ENCODE data around the gene F11. TPM values are rescaled to one million over a fixed set of nuclear protein-coding genes. Genes with fewer than 3 reads are reported as not detected.

F11 gene
- total and polyA plus RNA-seq, 2 of the 13 experiments (the other 11 are each of a cell fraction or from before 2014, with no cell fraction given) = 35.1 to 58.0 TPM

DNA sequence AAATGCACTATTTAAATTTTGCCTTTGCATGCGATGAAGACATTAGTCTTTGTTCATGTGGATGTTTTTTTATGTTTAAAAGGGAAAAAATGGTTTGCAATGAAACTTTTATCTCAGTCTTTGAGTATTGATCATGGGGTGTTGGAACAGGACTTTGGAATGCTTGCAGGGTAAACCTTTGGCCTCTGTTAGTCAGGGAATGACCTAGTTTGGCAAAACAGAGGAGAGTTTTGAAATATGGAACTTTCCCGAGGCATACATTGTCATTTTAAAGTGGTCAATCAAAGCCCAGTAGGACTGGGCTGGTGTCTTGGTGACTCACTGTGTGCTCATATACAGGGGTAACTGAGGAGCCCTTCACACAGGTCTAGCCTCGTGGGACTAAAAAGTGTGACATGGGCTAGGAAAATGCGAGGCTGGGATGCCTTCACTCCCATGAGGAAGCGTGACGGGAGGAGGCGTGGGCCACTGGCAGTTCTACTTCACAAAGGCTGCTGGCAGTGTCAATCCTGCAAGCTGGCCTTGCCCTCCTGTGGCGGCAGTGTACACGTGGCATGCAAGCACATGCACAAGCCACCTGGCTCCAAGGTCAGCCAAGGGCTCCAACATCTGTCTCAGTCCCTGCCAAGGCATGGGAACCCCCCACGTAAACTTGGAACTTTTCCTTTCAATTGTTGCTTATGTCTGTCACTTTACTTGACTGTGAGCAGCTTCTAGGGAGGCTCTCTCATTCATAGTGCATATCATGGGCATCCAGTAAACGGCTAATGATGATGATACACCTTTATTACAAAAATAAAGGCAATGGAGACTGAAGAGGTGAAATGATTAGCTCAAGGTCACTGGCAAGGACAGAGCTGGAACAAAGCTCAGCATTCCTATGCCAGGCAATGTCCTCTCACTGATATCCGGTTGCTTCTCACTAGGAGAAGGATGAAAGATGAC, 5.2 kb upstream of the F11 start (continued):
- TF ChIP-seq, protein P1, sequence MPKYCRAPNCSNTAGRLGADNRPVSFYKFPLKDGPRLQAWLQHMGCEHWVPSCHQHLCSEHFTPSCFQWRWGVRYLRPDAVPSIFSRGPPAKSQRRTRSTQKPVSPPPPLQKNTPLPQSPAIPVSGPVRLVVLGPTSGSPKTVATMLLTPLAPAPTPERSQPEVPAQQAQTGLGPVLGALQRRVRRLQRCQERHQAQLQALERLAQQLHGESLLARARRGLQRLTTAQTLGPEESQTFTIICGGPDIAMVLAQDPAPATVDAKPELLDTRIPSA (CRISPR knock-in tag; IDR thresholded peaks at IDR 0.05; ENCODE audit: borderline replicate concordance) = no peak
- peak; percentile 46 for TF ChIP-seq ETV5 (CRISPR knock-in tag; IDR thresholded peaks at IDR 0.05; ENCODE audit: borderline replicate concordance)
- TF ChIP-seq SMC3 (IDR thresholded peaks at IDR 0.05; ENCODE audit: low read length) = no peak; the same call in 1 of the 2 replicates
- TF ChIP-seq CENPT (CRISPR knock-in tag; IDR thresholded peaks at IDR 0.05; ENCODE audit: low read depth) = 0 out of 2 replicates have a peak, but pooled peaks have one; percentile 82
- TF ChIP-seq ZNF232 (CRISPR knock-in tag; IDR thresholded peaks at IDR 0.05; ENCODE audit: borderline replicate concordance) = peak; percentile 90; the same call in 1 of the 2 replicates
- TF ChIP-seq ZNF777 (CRISPR knock-in tag; IDR thresholded peaks at IDR 0.05) = no peak
- TF ChIP-seq, protein P2, sequence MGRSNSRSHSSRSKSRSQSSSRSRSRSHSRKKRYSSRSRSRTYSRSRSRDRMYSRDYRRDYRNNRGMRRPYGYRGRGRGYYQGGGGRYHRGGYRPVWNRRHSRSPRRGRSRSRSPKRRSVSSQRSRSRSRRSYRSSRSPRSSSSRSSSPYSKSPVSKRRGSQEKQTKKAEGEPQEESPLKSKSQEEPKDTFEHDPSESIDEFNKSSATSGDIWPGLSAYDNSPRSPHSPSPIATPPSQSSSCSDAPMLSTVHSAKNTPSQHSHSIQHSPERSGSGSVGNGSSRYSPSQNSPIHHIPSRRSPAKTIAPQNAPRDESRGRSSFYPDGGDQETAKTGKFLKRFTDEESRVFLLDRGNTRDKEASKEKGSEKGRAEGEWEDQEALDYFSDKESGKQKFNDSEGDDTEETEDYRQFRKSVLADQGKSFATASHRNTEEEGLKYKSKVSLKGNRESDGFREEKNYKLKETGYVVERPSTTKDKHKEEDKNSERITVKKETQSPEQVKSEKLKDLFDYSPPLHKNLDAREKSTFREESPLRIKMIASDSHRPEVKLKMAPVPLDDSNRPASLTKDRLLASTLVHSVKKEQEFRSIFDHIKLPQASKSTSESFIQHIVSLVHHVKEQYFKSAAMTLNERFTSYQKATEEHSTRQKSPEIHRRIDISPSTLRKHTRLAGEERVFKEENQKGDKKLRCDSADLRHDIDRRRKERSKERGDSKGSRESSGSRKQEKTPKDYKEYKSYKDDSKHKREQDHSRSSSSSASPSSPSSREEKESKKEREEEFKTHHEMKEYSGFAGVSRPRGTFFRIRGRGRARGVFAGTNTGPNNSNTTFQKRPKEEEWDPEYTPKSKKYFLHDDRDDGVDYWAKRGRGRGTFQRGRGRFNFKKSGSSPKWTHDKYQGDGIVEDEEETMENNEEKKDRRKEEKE (IDR thresholded peaks at IDR 0.05) = no peak
- TF ChIP-seq, protein P3, sequence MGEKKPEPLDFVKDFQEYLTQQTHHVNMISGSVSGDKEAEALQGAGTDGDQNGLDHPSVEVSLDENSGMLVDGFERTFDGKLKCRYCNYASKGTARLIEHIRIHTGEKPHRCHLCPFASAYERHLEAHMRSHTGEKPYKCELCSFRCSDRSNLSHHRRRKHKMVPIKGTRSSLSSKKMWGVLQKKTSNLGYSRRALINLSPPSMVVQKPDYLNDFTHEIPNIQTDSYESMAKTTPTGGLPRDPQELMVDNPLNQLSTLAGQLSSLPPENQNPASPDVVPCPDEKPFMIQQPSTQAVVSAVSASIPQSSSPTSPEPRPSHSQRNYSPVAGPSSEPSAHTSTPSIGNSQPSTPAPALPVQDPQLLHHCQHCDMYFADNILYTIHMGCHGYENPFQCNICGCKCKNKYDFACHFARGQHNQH (CRISPR knock-in tag; IDR thresholded peaks at IDR 0.05) = peak; percentile 74; the same call in 1 of the 2 replicates
- peak; percentile 3; the same call in 1 of the 2 replicates for TF ChIP-seq MAFF (IDR thresholded peaks at IDR 0.05; ENCODE audit: low read depth, low read length)
- peak; percentile 85; the same call in 1 of the 2 replicates for TF ChIP-seq ZNF607 (CRISPR knock-in tag; IDR thresholded peaks at IDR 0.05; ENCODE audit: borderline replicate concordance)
- TF ChIP-seq THAP11 (CRISPR knock-in tag; IDR thresholded peaks at IDR 0.05) = no peak; the same call in 1 of the 2 replicates
- TF ChIP-seq ZBTB38 (CRISPR knock-in tag; IDR thresholded peaks at IDR 0.05) = peak; percentile 95
- no peak for TF ChIP-seq RBFOX2 (IDR thresholded peaks at IDR 0.05; ENCODE audit: low read depth, low read length)
- no peak for TF ChIP-seq HHEX (CRISPR knock-in tag; IDR thresholded peaks at IDR 0.05)
- TF ChIP-seq HNRNPLL (IDR thresholded peaks at IDR 0.05; ENCODE audit: low read depth, low read length, poor library complexity, severe bottlenecking) = no peak
- TF ChIP-seq ZNF549 (CRISPR knock-in tag; IDR thresholded peaks at IDR 0.05) = no peak
- TF ChIP-seq ZNF207 (IDR thresholded peaks at IDR 0.05; ENCODE audit: borderline replicate concordance) = no peak
- no peak for TF ChIP-seq ZNF879 (CRISPR knock-in tag; IDR thresholded peaks at IDR 0.05)
- TF ChIP-seq, protein P4, sequence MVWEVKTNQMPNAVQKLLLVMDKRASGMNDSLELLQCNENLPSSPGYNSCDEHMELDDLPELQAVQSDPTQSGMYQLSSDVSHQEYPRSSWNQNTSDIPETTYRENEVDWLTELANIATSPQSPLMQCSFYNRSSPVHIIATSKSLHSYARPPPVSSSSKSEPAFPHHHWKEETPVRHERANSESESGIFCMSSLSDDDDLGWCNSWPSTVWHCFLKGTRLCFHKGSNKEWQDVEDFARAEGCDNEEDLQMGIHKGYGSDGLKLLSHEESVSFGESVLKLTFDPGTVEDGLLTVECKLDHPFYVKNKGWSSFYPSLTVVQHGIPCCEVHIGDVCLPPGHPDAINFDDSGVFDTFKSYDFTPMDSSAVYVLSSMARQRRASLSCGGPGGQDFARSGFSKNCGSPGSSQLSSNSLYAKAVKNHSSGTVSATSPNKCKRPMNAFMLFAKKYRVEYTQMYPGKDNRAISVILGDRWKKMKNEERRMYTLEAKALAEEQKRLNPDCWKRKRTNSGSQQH (CRISPR knock-in tag; IDR thresholded peaks at IDR 0.05; ENCODE audit: low read depth) = no peak
- no peak for TF ChIP-seq ZNF878 (CRISPR knock-in tag; IDR thresholded peaks at IDR 0.05)
- TF ChIP-seq PPARG (CRISPR knock-in tag; conservative IDR thresholded peaks at IDR 0.05) = no peak
- no peak for TF ChIP-seq MIER2 (CRISPR knock-in tag; IDR thresholded peaks at IDR 0.05)

Measured in HepG2 (cell line).